WTC11 (cell line): ENCODE results near the gene MAEA. TPM values are rescaled to one million over a fixed set of nuclear protein-coding genes. Genes with fewer than 3 reads are reported as not detected.
A peak's percentile ranks its signal among the peaks of the same experiment; 100 is the strongest.

Experiments used
- ATAC-seq: fragments of 200-7000 bp; cut with Tn5 transposase; 2 replicates; pipeline ENCODE4 v1.10.0; 2021; ENCODE audit warnings: mild to moderate bottlenecking, moderate library complexity
- CTCF ChIA-PET: fragments of 300-600 bp; sonication (Branson Sonifier 250); formaldehyde crosslinking; loops from one replicate; lab custom pipeline; 2021; ENCODE audit warnings: antibody characterized with exemption; lab: Charles Lee
- POLR2A ChIA-PET: fragments of 350-600 bp; sonication (Branson Sonifier 250); formaldehyde crosslinking; loops from one replicate; lab custom pipeline; 2021; ENCODE audit warnings: antibody characterized with exemption; lab: Charles Lee
- DNase-seq: peaks from one replicate; pipeline ENCODE4 v3.0.0; 2021; ENCODE audit warnings: low spot score
- H3K27ac Mint-ChIP-seq: 2 replicates; pipeline ENCODE4 v1.8.0; 2021; ENCODE audit warnings: mixed read lengths
- H3K27me3 Mint-ChIP-seq: 2 replicates; pipeline ENCODE4 v1.8.0; 2021; ENCODE audit warnings: low read depth, mild to moderate bottlenecking, moderate library complexity, mixed read lengths
- H3K36me3 Mint-ChIP-seq: 2 replicates; pipeline ENCODE4 v1.8.0; 2021; ENCODE audit warnings: mixed read lengths
- H3K4me1 Mint-ChIP-seq: 2 replicates; pipeline ENCODE4 v1.8.0; 2022; ENCODE audit warnings: mixed read lengths
- H3K4me3 Mint-ChIP-seq: 2 replicates; pipeline ENCODE4 v1.8.0; 2021; ENCODE audit warnings: mild to moderate bottlenecking, moderate library complexity, mixed read lengths
- H3K9me3 Mint-ChIP-seq: 2 replicates; pipeline ENCODE4 v1.8.0; 2021; ENCODE audit warnings: mixed read lengths
- AFF4 ChIP-seq: sonication (generic); formaldehyde crosslinking; IDR thresholded peaks from 2 replicates; pipeline ENCODE4 v1.8.1; 2023; ENCODE audit warnings: mild to moderate bottlenecking, missing genetic modification reagents, borderline replicate concordance
- CBFB ChIP-seq: sonication (generic); formaldehyde crosslinking; IDR thresholded peaks from 2 replicates; pipeline ENCODE4 v1.8.1; 2022; ENCODE audit warnings: mild to moderate bottlenecking, low read depth, missing genetic modification reagents
- CREB1 ChIP-seq: sonication (generic); formaldehyde crosslinking; IDR thresholded peaks from 2 replicates; pipeline ENCODE4 v1.8.0; 2023; ENCODE audit warnings: mild to moderate bottlenecking, missing genetic modification reagents
- E2F1 ChIP-seq: sonication (generic); formaldehyde crosslinking; IDR thresholded peaks from 2 replicates; pipeline ENCODE4 v1.8.0; 2022; ENCODE audit warnings: mild to moderate bottlenecking, missing genetic modification reagents
- ELF4 ChIP-seq: sonication (generic); formaldehyde crosslinking; IDR thresholded peaks from 2 replicates; pipeline ENCODE4 v1.8.1; 2022; ENCODE audit warnings: low read depth, mild to moderate bottlenecking, moderate library complexity, missing genetic modification reagents
- GRHL2 ChIP-seq: fragments of 250-450 bp; sonication (Bioruptor Pico); IDR thresholded peaks from 2 replicates; pipeline ENCODE4 v1.8.0; 2022; ENCODE audit warnings: mild to moderate bottlenecking, moderate library complexity; ENCODE audit not compliant: insufficient replicate concordance, severe bottlenecking
- GTF2I ChIP-seq: fragments of 250-450 bp; sonication (Bioruptor Pico); conservative IDR thresholded peaks from 2 replicates; pipeline ENCODE4 v1.4.0; 2021; ENCODE audit warnings: mild to moderate bottlenecking
- IRF1 ChIP-seq: sonication (generic); formaldehyde crosslinking; IDR thresholded peaks from 2 replicates; pipeline ENCODE4 v1.8.0; 2023; ENCODE audit warnings: missing genetic modification reagents
- IRF2 ChIP-seq: sonication (generic); formaldehyde crosslinking; IDR thresholded peaks from 2 replicates; pipeline ENCODE4 v1.8.0; 2022; ENCODE audit warnings: low read depth, missing genetic modification reagents, borderline replicate concordance
- RELA ChIP-seq: sonication (generic); formaldehyde crosslinking; IDR thresholded peaks from 2 replicates; pipeline ENCODE4 v1.8.1; 2022; ENCODE audit warnings: missing genetic modification reagents, mild to moderate bottlenecking, borderline replicate concordance
- RORB ChIP-seq: fragments of 250-450 bp; sonication (Bioruptor Pico); IDR thresholded peaks from 2 replicates; pipeline ENCODE4 v1.9.0; 2021; ENCODE audit warnings: mild to moderate bottlenecking
- SMAD3 ChIP-seq: sonication (generic); formaldehyde crosslinking; IDR thresholded peaks from 2 replicates; pipeline ENCODE4 v1.8.0; 2022; ENCODE audit warnings: missing genetic modification reagents, mild to moderate bottlenecking, borderline replicate concordance
- ZNF396 ChIP-seq: fragments of 250-450 bp; sonication (Bioruptor Pico); IDR thresholded peaks from 2 replicates; pipeline ENCODE4 v1.8.0; 2021; ENCODE audit warnings: mild to moderate bottlenecking, moderate library complexity, borderline replicate concordance
- ZNF671 ChIP-seq: fragments of 250-450 bp; sonication (Bioruptor Pico); IDR thresholded peaks from 2 replicates; pipeline ENCODE4 v1.8.0; 2021; ENCODE audit warnings: mild to moderate bottlenecking
- total RNA-seq: library from RNA; stranded (reverse); gene quantifications from 3 replicates; pipeline ENCODE4 v1.2.3, GENCODE V29; 2021
- TF ChIP-seq, protein P1 (sequence below): sonication (generic); formaldehyde crosslinking; IDR thresholded peaks from 2 replicates; pipeline ENCODE4 v1.8.1; 2023; ENCODE audit warnings: mild to moderate bottlenecking, missing genetic modification reagents, moderate library complexity
- TF ChIP-seq, protein P2 (sequence below): fragments of 200-600 bp; IDR thresholded peaks from 2 replicates; pipeline ENCODE4 v1.8.0; 2022; ENCODE audit warnings: antibody characterized with exemption
- TF ChIP-seq, protein P3 (sequence below): sonication (generic); formaldehyde crosslinking; IDR thresholded peaks from 2 replicates; pipeline ENCODE4 v1.8.0; 2022; ENCODE audit warnings: mild to moderate bottlenecking, missing genetic modification reagents
- TF ChIP-seq, protein P4 (sequence below): sonication (generic); formaldehyde crosslinking; IDR thresholded peaks from 2 replicates; pipeline ENCODE4 v1.8.1; 2023; ENCODE audit warnings: mild to moderate bottlenecking, missing genetic modification reagents
- TF ChIP-seq, protein P5 (sequence below): fragments of 250-450 bp; sonication (Bioruptor Pico); conservative IDR thresholded peaks from 2 replicates; pipeline ENCODE4 v1.9.0; 2021; ENCODE audit warnings: mild to moderate bottlenecking

The MAEA gene
- total RNA-seq, 1 experiment from 2014 or later = 86.9 TPM

DNA sequence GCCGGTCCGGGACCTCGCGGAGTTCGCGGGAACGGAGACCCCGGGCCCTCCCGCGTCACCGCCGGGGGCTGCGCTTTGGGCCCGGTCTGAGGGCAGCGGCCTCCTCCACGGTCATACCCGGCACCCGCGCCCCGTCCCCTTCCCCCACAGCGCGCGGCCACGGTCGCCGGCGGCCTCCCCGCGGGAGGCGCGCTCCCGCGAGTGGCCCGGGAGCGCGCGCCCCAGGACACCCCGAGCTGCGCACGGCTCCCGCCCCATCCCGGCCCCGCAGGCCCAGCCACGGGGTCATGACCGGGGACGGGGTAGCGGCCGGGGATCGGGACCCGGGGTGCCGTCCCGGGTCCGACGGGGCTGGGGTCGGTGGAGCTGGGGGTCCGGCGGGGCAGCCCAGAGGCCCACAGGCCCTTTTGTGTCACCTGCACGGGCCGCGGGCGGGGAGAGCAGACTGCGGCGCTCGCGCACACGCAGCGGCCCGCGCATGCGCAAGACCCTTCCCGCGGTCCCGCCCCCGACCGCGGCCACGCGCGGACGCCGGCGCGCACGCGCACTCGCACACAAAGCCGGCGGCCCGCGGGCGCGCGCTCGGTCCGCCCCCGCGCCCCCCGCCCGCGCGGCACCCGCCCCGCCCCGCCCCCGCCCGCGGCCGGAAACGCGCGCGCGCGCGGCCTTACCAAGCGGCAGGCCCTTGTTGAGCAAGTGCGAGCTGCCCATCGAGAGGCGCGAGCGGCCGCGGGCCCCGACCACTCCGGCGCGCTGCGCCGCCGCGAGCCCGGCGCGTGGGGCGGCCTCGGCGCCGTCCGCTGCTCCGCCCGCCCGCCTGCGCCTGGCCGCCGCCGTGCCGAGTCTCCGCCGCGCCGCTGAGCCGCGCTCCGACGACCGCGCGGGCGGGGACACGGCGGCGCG, 41.2 kb upstream of the MAEA start, which contains the start of gene CTBP1 (continued):
- TF ChIP-seq, protein P1, sequence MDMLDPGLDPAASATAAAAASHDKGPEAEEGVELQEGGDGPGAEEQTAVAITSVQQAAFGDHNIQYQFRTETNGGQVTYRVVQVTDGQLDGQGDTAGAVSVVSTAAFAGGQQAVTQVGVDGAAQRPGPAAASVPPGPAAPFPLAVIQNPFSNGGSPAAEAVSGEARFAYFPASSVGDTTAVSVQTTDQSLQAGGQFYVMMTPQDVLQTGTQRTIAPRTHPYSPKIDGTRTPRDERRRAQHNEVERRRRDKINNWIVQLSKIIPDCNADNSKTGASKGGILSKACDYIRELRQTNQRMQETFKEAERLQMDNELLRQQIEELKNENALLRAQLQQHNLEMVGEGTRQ (CRISPR knock-in tag) = no peak; the same call in 1 of the 2 replicates
- TF ChIP-seq ZNF671 (no peak), RELA (no peak), GRHL2 (CRISPR knock-in tag) (no peak), GTF2I (CRISPR knock-in tag) (no peak), CBFB (CRISPR knock-in tag) (0 out of 2 replicates have a peak, but pooled peaks have one; percentile 44)
- TF ChIP-seq, protein P2, sequence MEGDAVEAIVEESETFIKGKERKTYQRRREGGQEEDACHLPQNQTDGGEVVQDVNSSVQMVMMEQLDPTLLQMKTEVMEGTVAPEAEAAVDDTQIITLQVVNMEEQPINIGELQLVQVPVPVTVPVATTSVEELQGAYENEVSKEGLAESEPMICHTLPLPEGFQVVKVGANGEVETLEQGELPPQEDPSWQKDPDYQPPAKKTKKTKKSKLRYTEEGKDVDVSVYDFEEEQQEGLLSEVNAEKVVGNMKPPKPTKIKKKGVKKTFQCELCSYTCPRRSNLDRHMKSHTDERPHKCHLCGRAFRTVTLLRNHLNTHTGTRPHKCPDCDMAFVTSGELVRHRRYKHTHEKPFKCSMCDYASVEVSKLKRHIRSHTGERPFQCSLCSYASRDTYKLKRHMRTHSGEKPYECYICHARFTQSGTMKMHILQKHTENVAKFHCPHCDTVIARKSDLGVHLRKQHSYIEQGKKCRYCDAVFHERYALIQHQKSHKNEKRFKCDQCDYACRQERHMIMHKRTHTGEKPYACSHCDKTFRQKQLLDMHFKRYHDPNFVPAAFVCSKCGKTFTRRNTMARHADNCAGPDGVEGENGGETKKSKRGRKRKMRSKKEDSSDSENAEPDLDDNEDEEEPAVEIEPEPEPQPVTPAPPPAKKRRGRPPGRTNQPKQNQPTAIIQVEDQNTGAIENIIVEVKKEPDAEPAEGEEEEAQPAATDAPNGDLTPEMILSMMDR = no peak

- ATAC-seq = peak; percentile 66
- CTCF ChIA-PET = interaction anchor here (1.1 kb wide), 1 partner anchor 60 kb away, joined by 3 read pairs; no protein-coding TSS in a partner anchor
- peak; percentile 68 for DNase-seq
- Mint-ChIP-seq H3K9me3 (peaks cover 39% of the 10 kb centered on the region), H3K36me3 (peaks cover 42% of the 10 kb centered on the region), H3K4me1 (peaks cover 16% of the 10 kb centered on the region), H3K27ac (no peak overlapping the region), H3K27me3 (peaks cover 27% of the 10 kb centered on the region), H3K4me3 (peak overlapping the region; percentile 65)
- POLR2A ChIA-PET = interaction anchor here (1.2 kb wide), 1 partner anchor 97 kb away, joined by 4 read pairs; no protein-coding TSS in a partner anchor
- TF ChIP-seq SMAD3 (CRISPR knock-in tag) (no peak), AFF4 (CRISPR knock-in tag) (no peak), RORB (CRISPR knock-in tag) (no peak), E2F1 (CRISPR knock-in tag) (0 out of 2 replicates have a peak, but pooled peaks have one; percentile 1), ZNF396 (CRISPR knock-in tag) (no peak), IRF2 (no peak), ELF4 (CRISPR knock-in tag) (0 out of 2 replicates have a peak, but pooled peaks have one; percentile 58), IRF1 (no peak), CREB1 (no peak)
- TF ChIP-seq, protein P3, sequence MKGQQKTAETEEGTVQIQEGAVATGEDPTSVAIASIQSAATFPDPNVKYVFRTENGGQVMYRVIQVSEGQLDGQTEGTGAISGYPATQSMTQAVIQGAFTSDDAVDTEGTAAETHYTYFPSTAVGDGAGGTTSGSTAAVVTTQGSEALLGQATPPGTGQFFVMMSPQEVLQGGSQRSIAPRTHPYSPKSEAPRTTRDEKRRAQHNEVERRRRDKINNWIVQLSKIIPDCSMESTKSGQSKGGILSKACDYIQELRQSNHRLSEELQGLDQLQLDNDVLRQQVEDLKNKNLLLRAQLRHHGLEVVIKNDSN = no peak
- TF ChIP-seq, protein P4, sequence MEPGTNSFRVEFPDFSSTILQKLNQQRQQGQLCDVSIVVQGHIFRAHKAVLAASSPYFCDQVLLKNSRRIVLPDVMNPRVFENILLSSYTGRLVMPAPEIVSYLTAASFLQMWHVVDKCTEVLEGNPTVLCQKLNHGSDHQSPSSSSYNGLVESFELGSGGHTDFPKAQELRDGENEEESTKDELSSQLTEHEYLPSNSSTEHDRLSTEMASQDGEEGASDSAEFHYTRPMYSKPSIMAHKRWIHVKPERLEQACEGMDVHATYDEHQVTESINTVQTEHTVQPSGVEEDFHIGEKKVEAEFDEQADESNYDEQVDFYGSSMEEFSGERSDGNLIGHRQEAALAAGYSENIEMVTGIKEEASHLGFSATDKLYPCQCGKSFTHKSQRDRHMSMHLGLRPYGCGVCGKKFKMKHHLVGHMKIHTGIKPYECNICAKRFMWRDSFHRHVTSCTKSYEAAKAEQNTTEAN = no peak
- TF ChIP-seq, protein P1 (CRISPR knock-in tag) = peak; percentile 31; the same call in 1 of the 2 replicates
- TF ChIP-seq, protein P5, sequence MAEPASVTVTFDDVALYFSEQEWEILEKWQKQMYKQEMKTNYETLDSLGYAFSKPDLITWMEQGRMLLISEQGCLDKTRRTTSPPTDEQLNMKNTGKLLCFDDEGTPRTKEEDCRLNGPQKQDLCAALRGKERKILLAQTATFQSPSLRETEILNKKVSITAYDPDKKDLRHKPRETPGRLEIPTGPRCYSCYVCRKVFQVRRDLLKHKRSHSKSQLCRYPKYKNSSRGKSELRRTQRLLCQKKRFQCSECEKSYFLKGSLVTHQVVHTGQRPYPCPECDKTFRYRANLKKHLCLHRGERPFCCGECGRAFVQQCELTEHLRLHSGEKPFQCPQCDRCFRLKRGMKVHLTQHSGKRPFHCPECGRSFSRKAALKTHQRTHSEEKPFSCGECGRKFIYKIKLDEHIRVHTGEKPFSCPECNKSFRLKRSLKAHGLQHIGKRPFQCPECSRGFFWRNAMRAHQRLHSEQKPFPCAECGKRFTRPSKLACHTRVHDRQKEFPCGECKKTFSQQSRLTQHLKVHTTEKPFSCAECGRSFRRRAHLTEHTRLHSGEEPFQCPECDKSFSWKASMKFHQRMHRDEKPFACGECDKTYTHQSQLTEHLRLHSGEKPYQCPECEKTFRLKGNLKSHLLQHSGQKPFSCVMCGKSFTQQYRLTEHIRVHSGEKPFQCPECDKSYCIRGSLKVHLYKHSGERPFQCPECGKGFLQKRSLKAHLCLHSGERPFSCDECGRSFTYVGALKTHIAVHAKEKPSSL (CRISPR knock-in tag) = no peak
Observed at GRCh38 chr4:1249148-1249730, 40.5 kb upstream of the MAEA start.
